Mesenchymal stem cell (in vitro differentiated cells and primary cell): Measurements from ENCODE around the gene UEVLD.

Experiments used
- DNase-seq: peaks from one replicate; pipeline ENCODE4 v3.0.0-alpha.2; 2013
- H2AFZ ChIP-seq: one replicate; pipeline ENCODE4 v1.6.1; 2013; ENCODE audit warnings: low read depth, mild to moderate bottlenecking, control low read depth, inconsistent platforms, low read length, moderate library complexity
- H2AK5ac ChIP-seq: 2 replicates; pipeline ENCODE4 v1.6.1; 2013; ENCODE audit warnings: low read length, moderate library complexity, mild to moderate bottlenecking, inconsistent platforms; ENCODE audit not compliant: severe bottlenecking
- H2BK120ac ChIP-seq: one replicate; pipeline ENCODE4 v1.6.1; 2013; ENCODE audit warnings: low read depth, mild to moderate bottlenecking, inconsistent platforms, low read length, moderate library complexity
- H2BK12ac ChIP-seq, 2 experiments: one replicate each; pipeline ENCODE4 v1.6.1; 2013; ENCODE audit warnings: inconsistent platforms in 2 of 2, low read length in 2 of 2, mild to moderate bottlenecking in 2 of 2, moderate library complexity in 2 of 2, control low read depth in 1 of 2
- H2BK15ac ChIP-seq: one replicate; pipeline ENCODE4 v1.6.1; 2013; ENCODE audit warnings: mild to moderate bottlenecking, low read depth, inconsistent platforms; ENCODE audit not compliant: poor library complexity, severe bottlenecking
- H2BK5ac ChIP-seq: 2 replicates; pipeline ENCODE4 v1.6.1; 2013; ENCODE audit warnings: low read depth, mild to moderate bottlenecking, low read length, control low read depth, inconsistent platforms; ENCODE audit not compliant: poor library complexity, severe bottlenecking
- H3K14ac ChIP-seq, 2 experiments: one replicate each; pipeline ENCODE4 v1.6.1; 2013; ENCODE audit warnings: inconsistent platforms in 2 of 2, low read length in 2 of 2, control low read depth in 1 of 2, mild to moderate bottlenecking in 1 of 2, moderate library complexity in 1 of 2
- H3K18ac ChIP-seq, 2 experiments: one replicate each; pipeline ENCODE4 v1.6.1; 2013; ENCODE audit warnings: inconsistent platforms in 2 of 2, low read length in 2 of 2, control low read depth in 1 of 2, low read depth in 1 of 2, mild to moderate bottlenecking in 1 of 2
- H3K23ac ChIP-seq, 2 experiments: one replicate each; pipeline ENCODE4 v1.6.1; 2013; ENCODE audit warnings: inconsistent platforms in 2 of 2, low read length in 2 of 2, mild to moderate bottlenecking in 2 of 2, moderate library complexity in 2 of 2, control low read depth in 1 of 2
- H3K27ac ChIP-seq: 2 replicates; pipeline ENCODE4 v1.5.1; 2013; ENCODE audit warnings: mild to moderate bottlenecking, moderate library complexity, low read length, control low read depth, inconsistent platforms; ENCODE audit not compliant: poor library complexity, severe bottlenecking
- H3K27me3 ChIP-seq, 2 experiments: 2 replicates each; pipeline versions ENCODE4 v1.6.1 to v1.7.0; 2013; ENCODE audit warnings: low read length in 2 of 2, mild to moderate bottlenecking in 2 of 2, moderate library complexity in 2 of 2, control low read depth in 1 of 2, inconsistent platforms in 1 of 2; ENCODE audit not compliant: control insufficient read depth in 1 of 2, insufficient read depth in 1 of 2
- H3K36me3 ChIP-seq, 2 experiments: 2 replicates each; pipeline versions ENCODE4 v1.6.1 to v1.7.0; 2013; ENCODE audit warnings: low read length in 2 of 2, control low read depth in 1 of 2, inconsistent platforms in 1 of 2, low read depth in 1 of 2, mild to moderate bottlenecking in 1 of 2; ENCODE audit not compliant: insufficient read depth in 2 of 2, control insufficient read depth in 1 of 2
- H3K4ac ChIP-seq, 2 experiments: one replicate each; pipeline ENCODE4 v1.6.1; 2013; ENCODE audit warnings: inconsistent platforms in 2 of 2, low read length in 2 of 2, mild to moderate bottlenecking in 2 of 2, moderate library complexity in 2 of 2, control low read depth in 1 of 2, low read depth in 1 of 2
- H3K4me1 ChIP-seq: 2 replicates; pipeline ENCODE4 v1.6.1; 2013; ENCODE audit warnings: low read depth, low read length, control low read depth; ENCODE audit not compliant: control insufficient read depth, insufficient read depth
- H3K4me2 ChIP-seq: 2 replicates; pipeline ENCODE4 v1.6.1; 2013; ENCODE audit warnings: low read length, mild to moderate bottlenecking, inconsistent platforms; ENCODE audit not compliant: poor library complexity, severe bottlenecking
- H3K4me3 ChIP-seq, 2 experiments: 2 replicates each; pipeline versions ENCODE4 v1.5.1 to v1.7.0; 2013; ENCODE audit warnings: low read length in 2 of 2, mild to moderate bottlenecking in 2 of 2, control low read depth in 1 of 2, low read depth in 1 of 2; ENCODE audit not compliant: insufficient read depth in 1 of 2
- H3K79me1 ChIP-seq: replicated peaks from 2 replicates; pipeline ENCODE4 v1.6.1; 2013; ENCODE audit warnings: mild to moderate bottlenecking, control low read depth, low read length, inconsistent platforms; ENCODE audit not compliant: poor library complexity, severe bottlenecking
- H3K9ac ChIP-seq: 2 replicates; pipeline ENCODE4 v1.7.0; 2013; ENCODE audit warnings: mild to moderate bottlenecking, low read length, moderate library complexity
- H3K9me3 ChIP-seq: 2 replicates; pipeline ENCODE4 v1.7.0; 2013; ENCODE audit warnings: mild to moderate bottlenecking, low read length; ENCODE audit not compliant: control insufficient read depth
- H4K8ac ChIP-seq: one replicate; pipeline ENCODE4 v1.6.1; 2013; ENCODE audit warnings: inconsistent platforms, mild to moderate bottlenecking, low read length, moderate library complexity
- H4K91ac ChIP-seq: one replicate; pipeline ENCODE4 v1.6.1; 2013; ENCODE audit warnings: mild to moderate bottlenecking, low read length, inconsistent platforms
- WGBS: methylation state at CpG from one replicate; pipeline ENCODE4 v1.1.7; 2013; ENCODE audit warnings: mixed read lengths; 5-methylcytosine and 5-hydroxymethylcytosine counted together

UEVLD gene

GRCh38 chr11:18493310-18493709 is 95.2 kb downstream of the UEVLD start:
- peaks cover 21 to 80% of the 10 kb centered on the region in 2 experiments for H3K36me3 ChIP-seq
- no peaks in the 10 kb centered on the region for H3K9me3 ChIP-seq
- H3K4me3 ChIP-seq: no peak overlapping the region
- H3K14ac ChIP-seq: no peak overlapping the region
- no peak overlapping the region for H3K18ac ChIP-seq
- H3K4me2 ChIP-seq: no peak overlapping the region
- H3K79me1 ChIP-seq: peaks cover 27% of the 10 kb centered on the region
- no peak overlapping the region for H4K91ac ChIP-seq
- H3K27me3 ChIP-seq: no peaks in the 10 kb centered on the region
- H2AK5ac ChIP-seq: no peak overlapping the region
- no peak overlapping the region for H3K4ac ChIP-seq
- H3K4me1 ChIP-seq: peaks cover 2% of the 10 kb centered on the region
- H3K23ac ChIP-seq: no peak overlapping the region
- no peak overlapping the region for H4K8ac ChIP-seq
- 91% methylated on average over 3 of the region's 4 CpGs for WGBS
- no peak overlapping the region for H2BK120ac ChIP-seq
- no peak overlapping the region for H3K9ac ChIP-seq
- no peak overlapping the region for H2BK5ac ChIP-seq
- no peak overlapping the region for H2BK12ac ChIP-seq
- no peak for DNase-seq
- no peak overlapping the region for H3K27ac ChIP-seq
- H2BK15ac ChIP-seq: no peak overlapping the region
- no peak overlapping the region for H2AFZ ChIP-seq

GRCh38 chr11:18492888-18493287 is 95.6 kb downstream of the UEVLD start:
- Histone ChIP-seq H3K4me3 (no peak overlapping the region), H3K23ac (no peak overlapping the region), H3K36me3 (peaks cover 19 to 80% of the 10 kb centered on the region in 2 experiments), H3K4me1 (peaks cover 2% of the 10 kb centered on the region), H3K27me3 (no peaks in the 10 kb centered on the region), H3K27ac (no peak overlapping the region), H3K79me1 (peaks cover 26% of the 10 kb centered on the region), H2BK12ac (no peak overlapping the region), H3K4me2 (no peak overlapping the region), H3K18ac (no peak overlapping the region), H4K8ac (no peak overlapping the region), H4K91ac (no peak overlapping the region), H3K4ac (no peak overlapping the region), H2AK5ac (no peak overlapping the region), H2BK120ac (no peak overlapping the region), H2BK15ac (no peak overlapping the region), H3K14ac (no peak overlapping the region), H2AFZ (no peak overlapping the region), H3K9me3 (no peaks in the 10 kb centered on the region), H2BK5ac (no peak overlapping the region), H3K9ac (no peak overlapping the region)
- DNase-seq: no peak

GRCh38 chr11:18491924-18492323 is 96.6 kb downstream of the UEVLD start:
- Histone ChIP-seq H2BK120ac (no peak overlapping the region), H3K9ac (no peak overlapping the region), H3K4me2 (no peak overlapping the region), H3K4me3 (no peak overlapping the region), H2BK15ac (no peak overlapping the region), H3K4me1 (peaks cover 2% of the 10 kb centered on the region), H2BK5ac (no peak overlapping the region), H3K23ac (no peak overlapping the region), H3K14ac (no peak overlapping the region), H3K4ac (no peak overlapping the region), H2AK5ac (no peak overlapping the region), H3K9me3 (no peaks in the 10 kb centered on the region), H3K18ac (no peak overlapping the region), H2AFZ (no peak overlapping the region), H3K27me3 (no peaks in the 10 kb centered on the region), H2BK12ac (no peak overlapping the region), H3K36me3 (peaks cover 18 to 78% of the 10 kb centered on the region in 2 experiments), H4K8ac (no peak overlapping the region), H3K79me1 (peaks cover 27% of the 10 kb centered on the region), H4K91ac (no peak overlapping the region), H3K27ac (no peak overlapping the region)
- no peak for DNase-seq
- no CpG with 5 or more reads among the region's 2 CpGs for WGBS

GRCh38 chr11:18490736-18491485 is 97.6 kb downstream of the UEVLD start:
- no peak overlapping the region for H3K14ac ChIP-seq
- no peak overlapping the region for H2BK15ac ChIP-seq

More at GRCh38 chr11:18490736-18491485, 97.6 kb downstream of the UEVLD start:
- H3K9me3 ChIP-seq: no peaks in the 10 kb centered on the region
- H3K18ac ChIP-seq: no peak overlapping the region
- no peak overlapping the region for H4K8ac ChIP-seq
- no peak overlapping the region for H2AFZ ChIP-seq
- H2BK120ac ChIP-seq: no peak overlapping the region
- 96% methylated on average over 15 of the region's 15 CpGs for WGBS
- H3K23ac ChIP-seq: no peak overlapping the region
- no peak overlapping the region for H2AK5ac ChIP-seq
- H4K91ac ChIP-seq: no peak overlapping the region
- H2BK5ac ChIP-seq: no peak overlapping the region
- no peak for DNase-seq
- H3K4me3 ChIP-seq: no peak overlapping the region
- peaks cover 16 to 74% of the 10 kb centered on the region in 2 experiments for H3K36me3 ChIP-seq
- peaks cover 2% of the 10 kb centered on the region for H3K4me1 ChIP-seq
- peaks cover 26% of the 10 kb centered on the region for H3K79me1 ChIP-seq
- no peak overlapping the region for H3K9ac ChIP-seq
- H2BK12ac ChIP-seq: no peak overlapping the region
- no peak overlapping the region for H3K27ac ChIP-seq
- H3K4me2 ChIP-seq: no peak overlapping the region
- no peak overlapping the region for H3K4ac ChIP-seq
- H3K27me3 ChIP-seq: no peaks in the 10 kb centered on the region
